ENCODE data around the gene RTKN.

The RTKN gene

GRCh38 chr2:74417763-74418162 is 24.0 kb downstream of the RTKN start:
- DNase-seq (ENCODE audit: low read depth in 2 of 2): no peak

- DNase-seq (ENCODE audit: low read depth in 2 of 2): no peak
Observed at GRCh38 chr2:74417197-74417596, 24.5 kb downstream of the RTKN start.

- DNase-seq (ENCODE audit: low read depth in 2 of 2): no peak
Observed at GRCh38 chr2:74416778-74417177, 25.0 kb downstream of the RTKN start.

GRCh38 chr2:74415762-74416395 is 25.9 kb downstream of the RTKN start:
- DNase-seq (ENCODE audit: low read depth in 2 of 2): no peak

- DNase-seq (ENCODE audit: low read depth in 2 of 2): no peak
Observed at GRCh38 chr2:74414881-74415761, 26.6 kb downstream of the RTKN start.

GRCh38 chr2:74414441-74414840 is 27.3 kb downstream of the RTKN start:
- no peak for DNase-seq (ENCODE audit: low read depth in 2 of 2)

GRCh38 chr2:74413001-74413698 is 28.6 kb downstream of the RTKN start:
- DNase-seq (ENCODE audit: low read depth in 2 of 2): no peak

GRCh38 chr2:74407682-74408081 is 34.1 kb downstream of the RTKN start:
- DNase-seq (ENCODE audit: low read depth in 2 of 2): no peak

GRCh38 chr2:74406035-74406434 is 35.7 kb downstream of the RTKN start:
- DNase-seq (ENCODE audit: low read depth in 2 of 2): no peak

- DNase-seq (ENCODE audit: low read depth in 2 of 2): no peak
Observed at GRCh38 chr2:74401891-74402290, 39.8 kb downstream of the RTKN start.

GRCh38 chr2:74399785-74400184 is 42.0 kb downstream of the RTKN start:
- no peak for DNase-seq (ENCODE audit: low read depth in 2 of 2)

GRCh38 chr2:74396149-74396548 is 45.6 kb downstream of the RTKN start:
- DNase-seq (ENCODE audit: low read depth in 2 of 2): no peak

GRCh38 chr2:74393525-74393924 is 48.2 kb downstream of the RTKN start:
- no peak for DNase-seq (ENCODE audit: low read depth in 2 of 2)

GRCh38 chr2:74392449-74392743 is 49.3 kb downstream of the RTKN start:
- DNase-seq (ENCODE audit: low read depth in 2 of 2): no peak

GRCh38 chr2:74391580-74392448 is 49.9 kb downstream of the RTKN start:
- peak; percentile 83 to 85 for DNase-seq (ENCODE audit: low read depth in 2 of 2)

GRCh38 chr2:74391209-74391579 is 50.5 kb downstream of the RTKN start:
- no peak for DNase-seq (ENCODE audit: low read depth in 2 of 2)

- DNase-seq (ENCODE audit: low read depth in 2 of 2): no peak
Observed at GRCh38 chr2:74390606-74391005, 51.1 kb downstream of the RTKN start.

- no peak for DNase-seq (ENCODE audit: low read depth in 2 of 2)
Observed at GRCh38 chr2:74387346-74387745, 54.4 kb downstream of the RTKN start.

- no peak for DNase-seq (ENCODE audit: low read depth in 2 of 2)
Observed at GRCh38 chr2:74385396-74385795, 56.3 kb downstream of the RTKN start.

- DNase-seq (ENCODE audit: low read depth in 2 of 2): no peak
Observed at GRCh38 chr2:74384051-74384450, 57.7 kb downstream of the RTKN start.

- no peak for DNase-seq (ENCODE audit: low read depth in 2 of 2)
Observed at GRCh38 chr2:74383254-74383653, 58.5 kb downstream of the RTKN start.

GRCh38 chr2:74381751-74382150 is 60.0 kb downstream of the RTKN start:
- DNase-seq (ENCODE audit: low read depth in 2 of 2): no peak
